NCI-H2107 treated with DMSO at 0.1 percent for 48 hours (cell line): Measurements from ENCODE around the gene P2RX7.
A peak's percentile ranks its signal among the peaks of the same experiment; 100 is the strongest.
"Not testable (repeated sequence)": the region's sequence is repeated elsewhere in the genome, so short reads cannot be mapped to it uniquely, and the experiment has no call there.

Experiments used
- DNase-seq: peaks from one replicate; lab custom pipeline; 2025; ENCODE audit not compliant: unreplicated experiment; lab: John Stamatoyannopoulos, UW

Gene P2RX7

GRCh38 chr12:121170151-121170550 lies 37.5 kb downstream of the P2RX7 start:
- no peak for DNase-seq

- DNase-seq, result no peak
Observed at GRCh38 chr12:121170611-121171260, 38.1 kb downstream of the P2RX7 start.

- no peak for DNase-seq
Observed at GRCh38 chr12:121172145-121172544, 39.5 kb downstream of the P2RX7 start.

- DNase-seq, result no peak
Observed at GRCh38 chr12:121175383-121176119, 42.9 kb downstream of the P2RX7 start.

GRCh38 chr12:121176826-121177529 lies 44.3 kb downstream of the P2RX7 start:
- no peak for DNase-seq

- no peak for DNase-seq
Observed at GRCh38 chr12:121181181-121181580, 48.5 kb downstream of the P2RX7 start.

- DNase-seq, result no peak
Observed at GRCh38 chr12:121182222-121182893, 49.7 kb downstream of the P2RX7 start.

GRCh38 chr12:121184425-121184824 lies 51.7 kb downstream of the P2RX7 start:
- DNase-seq, result peak; percentile 68

- no peak for DNase-seq
Observed at GRCh38 chr12:121184984-121185889, 52.6 kb downstream of the P2RX7 start.

- no peak for DNase-seq
Observed at GRCh38 chr12:121186826-121187225, 54.1 kb downstream of the P2RX7 start.

GRCh38 chr12:121187501-121187900 lies 54.8 kb downstream of the P2RX7 start:
- no peak for DNase-seq

- DNase-seq, result no peak
Observed at GRCh38 chr12:121188227-121188626, 55.6 kb downstream of the P2RX7 start.

GRCh38 chr12:121189131-121189530 lies 56.5 kb downstream of the P2RX7 start:
- no peak for DNase-seq

- no peak for DNase-seq
Observed at GRCh38 chr12:121189619-121190155, 57.0 kb downstream of the P2RX7 start.

- no peak for DNase-seq
Observed at GRCh38 chr12:121190523-121191031, 57.9 kb downstream of the P2RX7 start.

GRCh38 chr12:121191151-121191550 lies 58.5 kb downstream of the P2RX7 start:
- no peak for DNase-seq

GRCh38 chr12:121196902-121197301 lies 64.2 kb downstream of the P2RX7 start:
- DNase-seq, result no peak

- DNase-seq, result no peak
Observed at GRCh38 chr12:121198949-121199348, 66.3 kb downstream of the P2RX7 start.

GRCh38 chr12:121201140-121201539 lies 68.5 kb downstream of the P2RX7 start:
- DNase-seq, result not testable (repeated sequence)
